Activated CD4-positive, alpha-beta T cell treated with anti-CD3 and anti-CD28 coated beads, Interleukin-2, amount 50 U/mL, for 4 hours (primary cell): Measurements from ENCODE around the gene ASCL5.
A peak's percentile ranks its signal among the peaks of the same experiment; 100 is the strongest.

ENCODE experiments used
- DNase-seq, 2 experiments: peaks; one replicate each; pipeline ENCODE4 v3.0.0-alpha.2; 2020

The ASCL5 gene

GRCh38 chr1:201110138-201110537 lies 16.8 kb downstream of the ASCL5 start:
- no peak for DNase-seq

GRCh38 chr1:201109651-201110050 lies 17.3 kb downstream of the ASCL5 start:
- DNase-seq: no peak

- DNase-seq: no peak
Observed at GRCh38 chr1:201108614-201109013, 18.4 kb downstream of the ASCL5 start.

- no peak for DNase-seq
Observed at GRCh38 chr1:201105688-201106087, 21.3 kb downstream of the ASCL5 start.

GRCh38 chr1:201104141-201104540 lies 22.8 kb downstream of the ASCL5 start:
- DNase-seq: no peak

- no peak for DNase-seq
Observed at GRCh38 chr1:201103666-201104065, 23.3 kb downstream of the ASCL5 start.

- DNase-seq: no peak
Observed at GRCh38 chr1:201100169-201100930, 26.6 kb downstream of the ASCL5 start.

- DNase-seq: no peak
Observed at GRCh38 chr1:201098992-201099677, 27.8 kb downstream of the ASCL5 start.

- DNase-seq: no peak
Observed at GRCh38 chr1:201096977-201097856, 29.8 kb downstream of the ASCL5 start.

- DNase-seq: no peak
Observed at GRCh38 chr1:201096041-201096461, 30.9 kb downstream of the ASCL5 start.

GRCh38 chr1:201095581-201095980 lies 31.4 kb downstream of the ASCL5 start:
- DNase-seq: no peak

GRCh38 chr1:201094832-201095231 lies 32.2 kb downstream of the ASCL5 start:
- no peak for DNase-seq

- no peak for DNase-seq
Observed at GRCh38 chr1:201093962-201094361, 33.0 kb downstream of the ASCL5 start.

- DNase-seq: no peak
Observed at GRCh38 chr1:201093561-201093960, 33.4 kb downstream of the ASCL5 start.

GRCh38 chr1:201092738-201093137 lies 34.2 kb downstream of the ASCL5 start:
- no peak for DNase-seq

- DNase-seq: no peak
Observed at GRCh38 chr1:201091256-201091655, 35.7 kb downstream of the ASCL5 start.

- no peak for DNase-seq
Observed at GRCh38 chr1:201090541-201090940, 36.4 kb downstream of the ASCL5 start.

GRCh38 chr1:201089596-201089995 lies 37.4 kb downstream of the ASCL5 start:
- no peak for DNase-seq

- no peak for DNase-seq
Observed at GRCh38 chr1:201088901-201089525, 38.0 kb downstream of the ASCL5 start.

GRCh38 chr1:201088395-201088794 lies 38.6 kb downstream of the ASCL5 start:
- no peak for DNase-seq

- peak; percentile 14 to 15 for DNase-seq
Observed at GRCh38 chr1:201085902-201086735, 40.9 kb downstream of the ASCL5 start.

- DNase-seq: no peak
Observed at GRCh38 chr1:201084295-201084694, 42.7 kb downstream of the ASCL5 start.
